Measurements from ENCODE around the gene SELENON.

SELENON gene

DNA sequence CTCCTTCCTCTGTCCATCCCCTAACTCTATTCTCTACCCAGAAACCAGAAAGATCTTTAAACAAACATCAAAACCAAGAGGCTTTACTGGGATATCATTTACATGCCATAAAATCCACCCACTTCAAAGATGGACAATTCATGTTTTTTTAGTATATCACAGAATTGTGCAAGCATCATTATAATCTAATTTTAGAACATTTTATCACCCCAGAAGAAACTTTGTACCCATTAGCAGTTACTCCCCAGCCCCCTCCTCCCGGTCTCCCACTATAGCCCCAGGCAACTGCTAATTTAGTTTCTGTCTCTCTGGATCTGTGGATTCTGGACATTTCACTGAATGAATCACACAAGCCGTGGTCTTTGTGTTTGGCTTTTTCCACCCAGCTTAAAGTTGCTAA lies 4.8 kb upstream of the SELENON start:
- DNase-seq, result no peak

DNA sequence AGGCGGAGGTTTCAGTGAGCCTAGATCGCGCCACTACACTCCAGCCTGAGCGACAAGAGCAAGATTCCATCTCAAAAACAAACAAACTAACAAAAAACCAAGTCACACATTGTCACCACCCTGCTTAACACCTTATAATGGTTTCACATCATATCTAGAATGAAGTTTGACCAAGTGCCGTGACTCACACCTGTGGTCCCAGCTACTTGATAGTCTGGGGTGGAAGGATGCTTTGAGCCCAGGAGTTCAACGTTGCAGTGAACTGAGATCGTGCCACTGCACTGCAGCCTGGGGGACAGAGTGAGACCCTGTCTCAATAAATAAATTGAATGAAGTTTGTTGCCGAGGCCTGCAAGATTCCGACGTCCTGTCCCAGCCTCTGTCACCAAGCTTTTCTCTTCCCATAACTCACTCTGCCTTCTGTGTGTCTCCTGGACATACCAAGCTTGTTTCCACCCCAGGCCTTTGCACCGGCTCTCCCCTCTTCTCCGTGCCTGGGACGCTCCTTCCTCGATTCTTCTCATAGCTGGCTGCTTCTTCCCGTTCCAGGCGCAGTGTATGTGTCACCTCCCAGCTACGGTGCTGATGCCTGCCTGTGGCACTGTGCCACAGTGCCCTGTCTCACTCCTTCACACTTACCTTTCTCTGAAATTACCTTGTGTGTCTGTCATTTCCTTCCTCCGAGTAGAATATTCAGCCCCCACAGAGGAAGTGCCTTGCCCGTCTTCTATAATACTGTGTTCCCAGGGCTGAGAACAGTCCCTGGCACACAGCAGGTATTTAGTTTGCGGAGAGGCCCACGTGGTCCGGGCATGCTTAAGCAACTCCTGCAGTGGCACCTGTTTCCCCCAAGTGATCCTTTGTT lies 3.8 kb upstream of the SELENON start:
- peak; percentile 78 for DNase-seq

GRCh38 chr1:25796811-25797458 lies 3.1 kb upstream of the SELENON start:
- peak; percentile 78 for DNase-seq

DNA sequence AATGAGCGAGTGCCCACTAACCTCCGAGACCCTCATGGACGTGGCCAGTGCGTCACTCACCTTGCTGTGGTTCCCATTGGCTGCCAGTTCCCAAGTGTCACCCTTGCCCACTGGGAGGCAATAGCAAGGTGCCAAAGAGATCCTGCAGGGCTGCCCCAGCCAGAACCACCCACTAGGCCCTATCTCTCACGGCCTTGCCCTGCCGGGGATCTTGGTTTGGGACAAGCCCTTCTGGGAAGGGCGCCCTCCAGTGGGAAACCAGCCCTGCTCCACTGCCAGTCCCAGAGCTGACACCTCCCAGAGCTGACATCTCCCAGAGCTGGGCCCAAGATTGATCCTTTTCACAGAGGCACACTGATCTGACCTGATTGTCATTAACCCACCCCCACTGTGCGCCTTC lies 2.1 kb upstream of the SELENON start:
- no peak for DNase-seq

- no peak for DNase-seq
Measured at GRCh38 chr1:25798666-25799351, 1.2 kb upstream of the SELENON start.

GRCh38 chr1:25799352-25799934 lies 550 bp upstream of the SELENON start:
- DNase-seq, result no peak

- no peak for DNase-seq
Measured at GRCh38 chr1:25800703-25801377, 847 bp downstream of the SELENON start.

GRCh38 chr1:25802915-25803314 lies 2.9 kb downstream of the SELENON start:
- no peak for DNase-seq

DNA sequence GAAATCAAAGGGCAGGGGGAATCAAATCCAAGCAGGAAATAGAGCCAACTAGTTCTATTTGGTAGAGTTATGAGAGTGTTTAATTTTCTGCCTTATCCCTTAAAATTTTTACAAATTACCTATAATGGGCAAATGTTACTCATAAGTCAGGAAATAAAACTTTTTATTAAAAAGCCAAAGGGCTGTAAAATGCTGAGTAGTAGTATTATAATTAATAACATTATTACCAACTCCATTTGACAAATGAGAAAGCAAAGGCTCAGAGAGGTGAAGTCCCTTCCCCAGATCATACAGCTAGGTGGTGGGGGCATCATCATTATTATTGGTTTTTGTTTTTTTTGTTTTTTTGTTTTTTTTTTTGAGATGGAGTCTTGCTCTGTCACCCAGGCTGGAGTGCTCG lies 3.4 kb downstream of the SELENON start:
- DNase-seq, result no peak

GRCh38 chr1:25804244-25804963 lies 4.4 kb downstream of the SELENON start:
- no peak for DNase-seq

GRCh38 chr1:25804964-25805862 lies 5.2 kb downstream of the SELENON start:
- no peak for DNase-seq

DNA sequence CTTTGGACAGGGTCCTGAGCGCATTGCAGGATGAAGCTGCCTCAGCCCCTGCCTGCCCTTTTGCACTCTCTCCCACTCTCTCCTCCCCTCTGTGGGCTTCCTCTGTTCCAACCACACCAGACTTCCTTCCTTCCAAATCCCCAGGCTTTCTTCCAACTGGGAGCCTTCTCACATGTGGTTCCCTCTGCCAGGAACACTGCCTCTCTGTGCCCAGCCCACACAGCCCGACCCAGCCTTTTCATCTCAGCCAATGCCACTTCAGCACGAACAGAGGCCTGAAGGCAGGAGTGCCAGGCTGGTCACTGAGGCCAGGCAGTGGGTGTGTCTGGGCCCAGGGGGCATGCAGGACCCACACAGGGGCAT lies 5.9 kb downstream of the SELENON start:
- DNase-seq, result no peak

DNA sequence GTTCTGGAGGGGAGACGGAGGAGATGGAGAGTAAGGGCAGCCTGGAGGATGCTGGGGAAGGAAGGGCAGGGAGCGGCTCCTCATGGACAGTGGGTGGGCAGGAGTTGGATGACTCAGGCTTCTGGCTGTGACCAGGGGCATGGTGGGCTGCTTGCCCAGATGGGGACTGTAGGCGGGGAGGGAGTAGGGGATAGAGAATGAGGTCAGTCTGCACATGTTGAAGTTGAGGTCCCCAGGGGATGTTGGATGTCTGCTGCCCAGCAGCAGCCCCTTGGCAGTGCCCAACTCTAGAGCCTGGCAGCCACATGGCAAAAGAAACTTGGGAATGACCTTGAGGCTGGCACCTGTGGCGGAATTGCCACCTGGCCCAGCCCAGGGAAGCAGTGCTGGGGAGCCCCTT lies 6.4 kb downstream of the SELENON start:
- DNase-seq, result no peak

DNA sequence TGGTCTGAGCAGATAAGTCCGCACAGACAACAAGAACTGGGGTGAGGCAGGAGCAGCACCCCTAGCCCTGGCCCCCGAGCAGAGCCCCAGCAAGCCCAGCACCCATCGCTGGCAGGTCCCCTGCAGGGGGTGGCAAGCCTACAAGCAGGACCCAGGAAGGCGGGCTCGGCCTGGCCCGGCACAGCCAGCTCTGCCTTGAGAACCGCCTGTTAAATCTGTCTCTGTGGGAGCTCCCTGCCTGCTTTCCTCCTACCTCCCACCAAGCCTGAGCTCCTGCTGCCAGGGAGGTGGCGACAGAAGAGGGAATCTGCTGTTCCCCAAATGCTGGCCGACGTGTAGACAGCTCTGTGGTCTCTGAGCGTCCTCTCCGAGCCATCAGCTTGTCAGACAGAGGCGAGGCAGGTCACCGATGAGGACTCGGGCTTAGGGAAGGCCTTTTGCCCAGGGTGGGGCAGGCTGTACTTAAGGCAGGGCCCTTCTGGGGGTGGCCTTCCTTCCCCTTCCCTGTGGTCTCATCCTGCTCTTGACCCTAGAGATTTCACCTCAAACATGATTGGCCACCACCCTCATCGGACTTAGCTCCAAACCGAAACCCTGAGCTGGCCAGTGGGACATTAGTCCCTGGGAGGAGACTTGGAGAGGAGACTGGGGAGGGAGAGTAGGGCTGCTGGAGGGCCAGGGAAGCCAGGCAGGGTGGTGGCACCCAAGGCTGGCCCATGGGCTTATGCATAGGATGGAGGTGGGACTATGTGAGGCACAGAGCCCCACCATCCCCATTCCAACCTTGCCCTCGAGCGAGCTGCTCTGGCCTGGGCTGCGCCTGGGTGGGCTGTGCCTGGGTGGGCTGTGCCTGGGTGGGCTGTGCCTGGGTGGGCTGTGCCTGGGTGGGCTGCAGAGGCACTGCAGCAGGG lies 7.7 kb downstream of the SELENON start:
- DNase-seq, result no peak

- no peak for DNase-seq
Measured at GRCh38 chr1:25808481-25809244, 8.7 kb downstream of the SELENON start.

DNA sequence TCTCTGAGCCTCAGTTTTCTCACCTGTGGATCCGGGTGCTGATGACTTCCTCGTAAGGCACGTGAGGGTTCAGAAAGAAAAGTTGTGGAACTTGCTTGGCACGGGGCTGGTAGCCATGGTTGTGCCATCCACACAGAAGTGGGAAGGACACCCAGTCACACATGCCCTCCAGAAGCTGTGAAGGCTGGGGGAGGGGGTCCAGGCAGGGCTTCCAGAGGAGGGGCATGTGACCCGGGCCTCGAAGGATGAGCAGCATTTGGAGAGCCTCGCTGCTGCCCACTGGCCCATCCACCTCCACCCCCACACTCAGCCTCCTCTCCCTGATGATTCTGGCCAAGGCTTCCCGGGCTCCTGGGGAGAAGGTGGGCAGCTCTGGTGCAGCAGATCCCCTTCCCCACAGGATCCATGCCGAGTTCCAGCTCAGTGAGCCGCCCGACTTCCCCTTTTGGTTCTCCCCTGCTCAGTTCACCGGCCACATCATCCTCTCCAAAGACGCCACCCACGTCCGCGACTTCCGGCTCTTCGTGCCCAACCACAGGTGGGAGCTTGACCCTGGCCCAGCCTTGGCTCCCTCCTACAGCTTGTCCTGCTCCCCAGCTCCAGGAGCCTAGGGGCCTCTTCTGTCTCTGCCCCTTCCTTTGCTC lies 9.4 kb downstream of the SELENON start:
- DNase-seq, result no peak

DNA sequence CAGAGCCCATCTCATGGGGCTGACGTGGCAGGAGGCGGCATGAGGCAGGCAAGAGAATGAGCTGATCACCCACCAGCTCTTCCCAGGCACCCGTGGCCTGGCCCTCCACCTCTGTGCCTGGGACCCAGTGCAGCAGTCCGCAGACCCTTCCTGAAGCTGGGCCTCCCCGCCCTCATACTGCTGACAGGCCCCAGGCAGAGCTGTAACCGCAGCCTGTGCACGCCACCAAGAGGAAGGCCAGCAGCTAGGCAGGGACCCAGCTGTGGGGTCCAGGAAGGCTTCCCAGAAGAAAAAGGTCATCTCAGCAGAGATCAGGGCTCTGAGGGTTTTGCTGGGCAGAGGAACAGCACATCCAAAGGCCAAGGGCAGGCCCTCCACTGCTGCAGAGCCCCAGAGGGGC lies 9.9 kb downstream of the SELENON start:
- DNase-seq, result no peak

Data from NCI-H1436 (cell line).